ENCODE measurements around the gene HELZ.

- no peak for TF ChIP-seq ZBTB33 (IDR thresholded peaks at IDR 0.05)
- no peak for TF ChIP-seq CTCF (IDR thresholded peaks at IDR 0.05; ENCODE audit: low read depth, low read length, missing input control)
- no peak for TF ChIP-seq MAX (IDR thresholded peaks at IDR 0.05)
- no peak for TF ChIP-seq REST (IDR thresholded peaks at IDR 0.05)
- no peak for TF ChIP-seq TAF1 (conservative IDR thresholded peaks at IDR 0.05)
- no peak for TF ChIP-seq RXRA (IDR thresholded peaks at IDR 0.05)
- TF ChIP-seq GABPA (IDR thresholded peaks at IDR 0.05 in 1 of 2, conservative IDR thresholded peaks at IDR 0.05 in 1 of 2) = no peak
- TF ChIP-seq FOXA2 (IDR thresholded peaks at IDR 0.05) = no peak
- TF ChIP-seq EGR1 (IDR thresholded peaks at IDR 0.05; ENCODE audit: low read depth in 2 of 2) = no peak
- TF ChIP-seq HNF4G (IDR thresholded peaks at IDR 0.05) = no peak
- TF ChIP-seq RAD21 (IDR thresholded peaks at IDR 0.05) = no peak
Measured at GRCh38 chr17:67162771-67163170, 82.2 kb downstream of the HELZ start.
